NK-92 treated with Interleukin-12 subunit alpha and Interleukin-12 subunit beta, amount 100 ng/mL, for 24 hours (cell line): ENCODE results near the gene FBXO21.
"Not testable (repeated sequence)": the region's sequence is repeated elsewhere in the genome, so short reads cannot be mapped to it uniquely, and the experiment has no call there.

ENCODE experiments used
- DNase-seq: peaks from one replicate; lab custom pipeline; 2025; lab: John Stamatoyannopoulos, UW

Gene FBXO21

DNA sequence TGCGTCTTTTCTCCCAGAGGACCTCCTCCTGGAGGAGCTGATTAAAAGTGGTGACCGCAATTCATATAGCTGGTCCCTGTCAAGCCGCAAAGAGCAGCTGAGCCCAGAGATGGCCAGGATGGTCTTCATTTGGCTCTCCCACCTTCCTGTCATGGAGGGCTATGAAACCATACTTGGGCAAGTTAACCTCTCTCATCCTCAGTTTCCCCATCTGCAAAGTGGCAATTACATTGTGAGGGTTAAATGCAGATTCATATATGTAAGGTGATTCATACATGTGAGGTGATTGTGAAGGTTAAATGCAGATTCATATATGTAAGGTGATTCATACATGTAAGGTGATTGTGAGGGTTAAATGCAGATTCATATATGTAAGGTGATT lies 87.5 kb downstream of the FBXO21 start:
- DNase-seq, result no peak

DNA sequence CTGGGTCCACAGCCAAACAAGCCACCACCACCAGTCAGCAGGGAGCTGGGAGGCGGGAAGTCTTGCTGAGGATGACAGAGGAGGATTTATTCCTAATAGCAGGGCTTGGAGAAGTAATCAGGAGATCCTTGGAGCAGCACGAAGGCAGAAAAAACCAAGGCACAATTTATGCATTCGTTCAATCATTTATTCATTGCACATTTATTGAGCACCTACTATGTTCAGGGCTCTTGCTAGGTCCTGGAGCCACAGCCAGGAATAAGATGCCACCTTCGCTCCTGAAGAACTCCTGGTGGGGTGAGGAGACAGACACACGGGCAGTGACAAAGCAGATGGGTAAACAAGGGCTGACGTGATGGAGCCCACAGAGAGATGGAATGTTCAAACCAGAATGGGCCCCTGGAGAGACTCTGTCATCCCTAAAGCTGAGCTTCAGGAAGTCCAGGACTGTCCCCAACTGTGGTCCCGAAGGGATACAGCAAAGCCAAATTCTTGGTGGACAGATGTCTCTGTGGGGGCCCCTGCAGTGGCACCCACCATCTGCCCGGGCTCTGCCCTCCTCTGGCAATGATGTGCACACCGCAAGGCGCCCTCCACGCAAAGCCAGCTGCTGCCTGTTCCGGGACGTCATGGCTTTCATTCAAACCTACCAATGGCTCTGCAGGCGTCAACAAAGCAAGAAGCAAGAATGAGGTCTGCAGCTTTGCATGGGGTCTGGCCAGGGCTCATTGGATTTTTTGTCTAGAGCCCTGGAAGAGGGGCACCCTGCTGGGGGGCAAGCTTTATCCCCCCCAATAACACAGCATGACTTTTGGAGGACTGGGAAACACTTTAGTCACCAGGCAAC lies 88.1 kb downstream of the FBXO21 start:
- no peak for DNase-seq

DNA sequence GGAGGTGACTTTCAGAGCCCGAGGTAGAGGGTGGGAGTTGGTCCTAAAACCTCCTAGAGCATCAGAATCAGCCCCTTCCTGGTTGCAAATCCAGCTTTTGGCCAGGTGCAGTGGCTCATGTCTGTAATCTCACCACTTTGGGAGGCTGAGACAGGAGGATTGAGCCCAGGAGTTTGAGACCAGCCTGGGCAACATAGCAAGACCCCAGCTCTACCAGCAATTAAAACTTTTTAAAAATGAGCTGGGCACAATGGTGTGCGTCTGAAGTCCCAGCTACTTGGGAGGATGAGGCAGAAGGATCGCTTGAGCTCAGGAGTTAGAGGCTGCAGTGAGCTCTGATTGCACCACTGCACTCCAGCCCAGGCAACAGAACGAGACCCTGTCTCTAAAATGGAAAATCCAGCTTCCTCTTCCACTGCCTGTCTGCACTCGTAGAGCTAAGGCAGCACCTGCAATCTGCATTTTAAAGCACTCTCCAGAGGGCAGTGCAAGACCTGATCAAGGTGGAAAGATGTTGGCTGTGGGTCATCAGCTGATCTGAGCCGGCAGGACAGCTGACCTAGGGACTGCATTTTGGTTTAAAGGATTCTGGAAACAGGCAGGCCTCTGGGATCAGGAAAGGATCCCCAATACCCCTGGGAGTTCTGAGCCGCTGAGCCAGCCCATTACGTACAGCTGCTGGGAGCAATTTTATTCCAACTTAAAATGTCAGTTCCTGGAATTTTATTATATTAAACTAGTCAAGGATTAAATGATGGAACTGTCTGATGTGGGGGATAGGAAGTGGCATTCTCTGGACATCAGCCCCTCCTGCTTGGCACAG lies 89.2 kb downstream of the FBXO21 start:
- DNase-seq, result no peak

DNA sequence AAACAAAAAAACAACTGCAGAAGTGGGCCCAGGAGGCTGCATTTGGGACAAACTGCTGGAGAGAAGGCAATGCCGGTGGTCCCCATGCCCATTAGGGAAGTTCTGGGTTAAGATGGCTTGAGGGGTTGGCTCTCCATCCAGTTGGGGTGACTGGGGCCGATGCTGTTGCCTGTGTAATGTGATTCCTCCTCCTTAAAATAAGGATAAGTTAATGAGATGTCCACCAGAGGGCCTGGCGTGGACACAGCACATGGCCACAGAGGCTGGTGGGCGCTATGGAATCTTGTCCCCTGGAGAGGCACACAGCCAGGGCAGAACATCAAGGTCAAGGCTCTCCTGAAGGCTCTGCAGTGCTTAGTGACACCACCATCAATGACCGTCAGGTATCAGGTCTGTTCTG lies 90.0 kb downstream of the FBXO21 start:
- no peak for DNase-seq

DNA sequence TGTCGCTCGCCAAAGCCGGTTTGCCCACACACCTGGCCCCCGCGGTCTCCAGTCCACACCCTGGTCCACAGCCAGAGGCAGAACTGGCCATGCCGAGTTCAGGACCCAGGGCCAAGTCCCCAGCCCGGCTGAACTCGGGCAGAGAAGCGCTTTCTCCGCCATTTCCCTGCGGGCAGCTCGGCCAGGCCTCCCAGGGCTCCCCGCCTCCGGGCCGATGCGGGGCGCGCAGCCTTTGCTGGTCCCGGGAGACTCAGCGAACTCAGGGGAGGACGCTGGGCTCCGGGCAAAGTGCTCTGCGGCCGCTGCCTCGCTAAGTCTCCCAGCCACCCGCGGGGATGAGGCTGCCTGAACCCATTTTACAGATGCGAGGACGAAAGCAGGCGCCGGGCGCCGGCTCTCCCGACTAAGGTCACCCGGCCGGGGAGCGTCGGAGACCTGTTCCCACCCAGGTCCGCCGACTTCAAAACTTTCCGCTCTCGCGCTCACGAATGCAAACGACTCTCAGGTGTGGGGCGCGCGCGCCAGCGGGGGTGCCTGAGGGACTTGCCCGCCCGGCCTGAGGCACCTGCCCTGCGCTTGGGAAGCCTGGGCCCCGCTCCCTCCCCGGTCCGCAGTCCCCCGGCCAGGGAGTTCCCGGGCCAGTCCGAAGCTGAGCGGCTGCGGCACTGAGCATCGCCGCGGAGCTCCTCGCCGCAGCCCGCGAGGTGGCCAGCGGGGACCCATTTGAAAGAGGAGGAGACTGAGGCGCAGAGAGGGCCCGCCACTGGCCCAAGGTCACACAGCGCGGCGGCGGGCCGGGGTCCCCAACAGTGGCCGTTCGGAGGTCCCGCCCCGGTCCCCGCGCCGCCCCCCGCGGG lies 91.7 kb downstream of the FBXO21 start:
- DNase-seq, result peak; percentile 18

DNA sequence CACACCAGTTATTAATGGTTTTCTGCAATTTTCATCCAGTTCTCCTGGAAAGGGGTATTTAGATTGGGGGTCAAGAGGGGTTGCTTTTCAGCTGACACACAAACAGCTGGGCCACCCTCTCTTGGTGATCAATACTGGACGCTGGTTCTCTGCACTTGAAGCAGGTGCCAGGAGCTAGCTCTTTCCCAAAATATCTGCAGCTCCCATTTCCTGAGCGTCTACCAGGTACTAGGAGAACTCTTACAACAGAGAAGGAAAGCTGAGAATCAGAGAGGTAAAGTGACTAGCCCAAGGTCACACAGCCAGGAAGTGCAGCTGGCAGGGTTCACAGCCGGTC lies 92.3 kb downstream of the FBXO21 start:
- DNase-seq, result no peak

DNA sequence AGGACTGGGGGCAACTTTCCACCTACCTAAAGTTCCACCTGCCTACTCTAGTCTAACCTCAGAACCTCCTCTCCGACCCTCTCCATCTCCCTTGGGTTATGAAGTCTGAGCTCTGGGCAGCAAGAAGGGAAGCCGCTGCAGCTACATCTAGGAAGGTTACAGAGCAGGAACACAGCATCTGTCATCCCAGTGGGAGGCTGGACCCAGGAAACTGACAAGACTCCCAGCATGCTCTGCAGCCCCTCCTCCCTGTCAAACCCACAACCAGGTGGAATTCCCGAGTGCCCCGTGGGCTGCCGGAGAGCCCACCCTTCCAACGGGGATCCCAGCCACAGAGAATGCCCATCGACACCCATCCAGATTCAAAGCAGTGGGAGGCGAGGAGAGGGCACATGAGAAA lies 93.1 kb downstream of the FBXO21 start:
- DNase-seq, result no peak

DNA sequence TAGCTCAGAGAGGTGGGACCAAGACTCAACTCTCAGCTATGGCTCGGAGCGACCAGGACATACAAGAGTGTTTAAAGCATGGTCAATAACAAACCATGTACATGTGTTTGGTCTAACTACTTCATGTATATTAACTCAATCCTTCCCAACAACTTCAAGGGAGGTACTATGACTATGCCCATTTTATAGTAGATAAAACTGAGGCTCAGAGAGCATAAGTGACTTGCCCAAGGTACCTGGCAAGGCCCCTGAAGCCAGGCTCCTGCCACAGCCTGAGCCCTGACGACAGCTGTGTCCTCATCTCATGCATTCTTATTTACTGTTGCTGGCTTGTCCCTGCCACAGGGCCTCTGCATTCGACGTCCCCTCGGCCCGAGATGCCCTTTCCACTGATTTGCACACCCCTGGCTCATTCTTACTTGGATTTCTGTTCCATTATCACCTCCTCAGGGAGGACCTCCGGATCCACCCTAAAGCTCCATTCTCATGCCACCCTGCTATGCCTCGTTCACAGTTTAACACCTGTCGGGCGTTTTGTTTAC lies 93.7 kb downstream of the FBXO21 start:
- no peak for DNase-seq

DNA sequence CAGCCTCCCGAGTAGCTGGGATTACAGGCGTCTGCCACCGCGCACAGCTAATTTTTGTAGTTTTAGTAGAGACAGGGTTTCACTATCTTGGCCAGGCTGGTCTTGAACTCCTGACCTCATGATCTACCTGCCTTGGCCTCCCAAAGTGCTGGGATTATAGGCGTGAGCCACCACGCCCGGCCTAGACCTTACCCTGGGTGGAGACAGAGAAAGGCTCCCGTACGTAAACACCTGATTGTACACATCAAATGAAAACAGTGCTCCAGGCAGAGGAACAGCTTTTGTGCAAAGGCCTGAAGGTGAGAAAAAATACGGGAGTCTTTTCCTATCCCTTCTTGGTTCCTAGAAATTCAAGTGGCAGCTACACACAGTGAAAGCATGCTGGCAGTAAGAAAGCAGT lies 95.1 kb downstream of the FBXO21 start:
- not testable (repeated sequence) for DNase-seq

DNA sequence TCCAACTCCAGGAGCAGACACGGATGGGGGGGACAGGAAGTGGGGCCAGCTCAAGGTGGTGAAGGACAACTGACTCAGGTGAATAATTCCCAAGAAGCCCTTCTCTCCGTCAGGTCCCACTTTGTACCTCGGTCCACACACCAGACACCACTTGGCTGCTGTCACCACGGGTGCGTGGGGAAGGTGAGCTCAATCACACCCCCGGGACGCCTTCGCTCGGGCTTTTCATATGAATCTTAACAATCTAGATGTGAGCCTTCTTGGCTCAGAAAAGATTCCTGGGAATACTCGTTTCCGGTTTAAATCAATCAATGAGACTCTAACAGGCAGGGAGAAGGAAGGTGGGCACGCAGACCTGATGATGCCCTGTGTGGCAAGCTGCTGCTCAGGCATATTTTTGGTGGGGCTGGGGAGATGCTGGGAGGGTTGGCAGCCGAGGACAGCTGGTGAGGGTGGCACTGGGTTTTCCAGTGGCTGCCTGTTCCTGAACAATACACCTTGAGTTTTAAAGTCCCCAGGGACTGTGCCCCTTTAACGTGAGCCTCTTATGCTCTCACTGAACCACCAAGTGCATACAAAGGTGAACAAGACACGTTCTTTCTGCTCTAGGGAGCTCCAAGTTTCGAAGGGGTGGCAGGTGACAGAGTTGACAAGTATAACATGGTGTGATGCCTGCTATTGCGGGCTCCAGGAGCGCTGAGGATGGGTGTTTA lies 96.2 kb downstream of the FBXO21 start:
- DNase-seq, result no peak

DNA sequence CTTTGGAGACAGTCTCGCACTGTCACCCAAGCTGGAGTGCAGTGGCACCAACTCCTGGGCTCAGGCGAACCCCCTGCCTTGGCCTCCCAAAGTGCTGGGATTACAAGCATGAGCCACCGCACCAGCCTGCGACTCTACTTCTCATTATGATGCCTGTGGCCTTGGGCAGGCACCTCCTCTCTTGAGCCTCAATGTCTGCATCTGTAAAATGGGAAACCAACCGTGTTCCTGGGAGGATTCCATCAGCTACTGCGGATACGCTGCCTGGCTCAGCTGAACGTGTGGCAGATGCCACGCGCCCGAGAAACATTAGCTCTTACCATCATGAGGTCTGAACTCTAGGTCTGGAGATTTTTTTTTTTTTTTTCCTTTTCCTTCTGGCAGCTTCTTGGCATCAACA lies 96.8 kb downstream of the FBXO21 start:
- DNase-seq, result no peak

DNA sequence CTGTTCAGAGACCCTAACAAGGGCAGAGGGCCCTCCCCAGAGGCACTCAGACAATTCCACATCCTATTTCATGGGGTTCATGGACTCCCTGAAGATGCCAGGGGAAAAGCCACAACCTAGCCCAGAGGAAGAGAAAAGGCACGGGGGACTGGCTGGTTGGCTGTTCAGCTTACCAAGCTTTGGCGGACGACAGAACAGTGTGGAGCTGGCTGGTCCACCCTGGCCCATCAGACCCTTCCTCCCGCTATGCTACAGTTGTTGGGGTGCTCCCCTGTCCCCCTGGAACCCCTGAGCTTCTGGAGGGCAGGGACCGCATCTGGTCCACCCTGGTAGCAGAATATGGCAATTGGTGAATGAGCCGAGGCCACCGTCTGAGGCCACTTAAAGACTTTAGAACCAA lies 97.4 kb downstream of the FBXO21 start:
- DNase-seq, result no peak

DNA sequence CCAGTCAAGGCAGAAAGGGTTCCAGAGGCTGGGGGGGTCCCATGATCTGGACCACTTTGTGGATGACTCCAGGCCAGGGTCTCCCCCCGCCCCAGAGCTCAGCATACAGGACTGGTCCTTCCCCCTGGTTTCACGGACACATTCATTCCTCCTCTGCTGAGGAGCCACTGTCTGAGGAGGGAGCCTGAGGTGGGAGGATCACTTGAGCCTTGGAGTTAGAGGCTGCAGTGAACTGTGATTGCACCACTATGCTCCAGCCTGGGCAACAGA lies 97.8 kb downstream of the FBXO21 start:
- DNase-seq, result no peak
